B cell (primary cell): ENCODE data around the gene TREH.

Source experiments
- EZH2 ChIP-seq: IDR thresholded peaks from 2 replicates; pipeline ENCODE4 v1.6.1; 2012; ENCODE audit warnings: borderline replicate concordance, low read depth, mild to moderate bottlenecking, moderate library complexity, low read length; ENCODE audit not compliant: insufficient read depth, poor library complexity, severe bottlenecking
- TF ChIP-seq, protein P1 (sequence below): fragments of 200-600 bp; IDR thresholded peaks from one replicate; pipeline ENCODE4 v1.8.0; 2022; ENCODE audit warnings: antibody characterized with exemption, mild to moderate bottlenecking

DNA sequence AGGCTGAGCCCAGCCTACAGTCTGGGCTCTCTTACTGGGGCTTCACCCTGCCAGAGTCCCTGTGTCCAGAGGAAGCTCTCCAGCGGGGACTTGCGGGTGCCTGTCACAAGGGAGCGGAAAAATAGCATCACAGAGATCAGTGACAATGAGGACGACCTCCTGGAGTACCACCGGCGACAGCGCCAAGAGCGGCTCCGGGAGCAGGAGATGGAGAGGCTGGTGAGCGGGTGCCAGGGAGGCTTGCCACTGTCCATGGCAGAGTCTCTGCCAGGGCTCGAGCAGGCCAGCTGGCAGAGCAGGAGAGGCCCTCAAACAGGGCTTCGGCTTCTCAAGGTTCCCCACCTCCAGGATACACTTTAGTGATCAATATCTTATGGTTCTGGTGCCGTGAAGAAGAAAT is 51.0 kb downstream of the TREH start:
- TF ChIP-seq, protein P1, sequence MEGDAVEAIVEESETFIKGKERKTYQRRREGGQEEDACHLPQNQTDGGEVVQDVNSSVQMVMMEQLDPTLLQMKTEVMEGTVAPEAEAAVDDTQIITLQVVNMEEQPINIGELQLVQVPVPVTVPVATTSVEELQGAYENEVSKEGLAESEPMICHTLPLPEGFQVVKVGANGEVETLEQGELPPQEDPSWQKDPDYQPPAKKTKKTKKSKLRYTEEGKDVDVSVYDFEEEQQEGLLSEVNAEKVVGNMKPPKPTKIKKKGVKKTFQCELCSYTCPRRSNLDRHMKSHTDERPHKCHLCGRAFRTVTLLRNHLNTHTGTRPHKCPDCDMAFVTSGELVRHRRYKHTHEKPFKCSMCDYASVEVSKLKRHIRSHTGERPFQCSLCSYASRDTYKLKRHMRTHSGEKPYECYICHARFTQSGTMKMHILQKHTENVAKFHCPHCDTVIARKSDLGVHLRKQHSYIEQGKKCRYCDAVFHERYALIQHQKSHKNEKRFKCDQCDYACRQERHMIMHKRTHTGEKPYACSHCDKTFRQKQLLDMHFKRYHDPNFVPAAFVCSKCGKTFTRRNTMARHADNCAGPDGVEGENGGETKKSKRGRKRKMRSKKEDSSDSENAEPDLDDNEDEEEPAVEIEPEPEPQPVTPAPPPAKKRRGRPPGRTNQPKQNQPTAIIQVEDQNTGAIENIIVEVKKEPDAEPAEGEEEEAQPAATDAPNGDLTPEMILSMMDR, result no peak
- TF ChIP-seq EZH2, result no peak
